NCI-H1694 treated with DMSO at 0.1 percent for 48 hours (cell line): ENCODE data around the gene DPEP2NB.
A peak's percentile ranks its signal among the peaks of the same experiment; 100 is the strongest.
"Not testable (repeated sequence)": the region's sequence is repeated elsewhere in the genome, so short reads cannot be mapped to it uniquely, and the experiment has no call there.

ENCODE experiments used
- DNase-seq: peaks from one replicate; lab custom pipeline; 2025; lab: John Stamatoyannopoulos, UW

The DPEP2NB gene

DNA sequence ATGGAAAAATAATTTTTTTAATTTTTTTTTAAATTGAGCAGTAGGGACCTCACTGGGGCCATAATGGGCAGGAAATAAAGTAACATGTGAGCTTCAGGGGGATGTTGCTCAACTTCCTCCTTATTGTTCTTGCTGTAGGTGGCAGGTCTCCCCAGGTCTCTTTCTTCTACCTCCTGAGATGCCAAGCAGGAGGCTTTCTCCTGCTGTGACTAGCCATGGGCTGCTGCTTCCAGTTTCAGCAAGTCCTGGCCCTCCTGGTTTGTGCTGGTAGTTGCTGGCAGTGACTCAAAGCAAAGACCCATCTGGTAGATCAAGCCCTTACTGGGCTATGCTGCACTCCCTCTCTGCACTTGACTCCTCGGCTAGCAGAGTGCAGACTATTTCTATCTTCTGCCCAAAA is 2.3 kb downstream of the DPEP2NB start:
- no peak for DNase-seq

- not testable (repeated sequence) for DNase-seq
Observed at GRCh38 chr16:68009872-68010271, 5.8 kb downstream of the DPEP2NB start.

DNA sequence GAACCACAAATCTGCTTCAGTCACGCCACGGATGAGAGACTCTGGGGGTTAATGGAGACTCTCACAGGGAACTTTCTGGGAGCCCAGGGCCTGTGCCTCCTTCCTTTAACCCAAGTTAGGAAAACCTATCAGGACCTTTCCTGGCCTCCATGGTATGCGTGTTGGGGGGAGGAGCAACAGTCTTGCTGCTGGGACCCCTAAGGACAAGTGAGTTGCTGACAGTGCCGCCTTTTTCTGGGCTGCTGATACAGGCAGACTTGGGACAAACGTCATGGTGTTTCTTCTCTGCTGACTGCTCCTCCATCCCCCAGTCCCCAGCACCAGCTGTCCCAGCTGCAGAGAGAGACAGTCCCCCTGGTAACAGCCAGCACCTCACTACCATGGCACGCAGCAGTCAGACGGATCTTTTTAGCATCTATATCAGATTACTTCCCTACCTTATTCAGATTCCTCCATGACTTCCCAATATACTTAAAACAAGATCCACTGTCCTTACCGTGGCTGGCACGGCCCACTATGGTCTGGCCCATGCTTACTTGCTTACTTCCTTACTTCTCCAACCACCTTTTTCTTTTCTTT is 6.5 kb downstream of the DPEP2NB start:
- no peak for DNase-seq

DNA sequence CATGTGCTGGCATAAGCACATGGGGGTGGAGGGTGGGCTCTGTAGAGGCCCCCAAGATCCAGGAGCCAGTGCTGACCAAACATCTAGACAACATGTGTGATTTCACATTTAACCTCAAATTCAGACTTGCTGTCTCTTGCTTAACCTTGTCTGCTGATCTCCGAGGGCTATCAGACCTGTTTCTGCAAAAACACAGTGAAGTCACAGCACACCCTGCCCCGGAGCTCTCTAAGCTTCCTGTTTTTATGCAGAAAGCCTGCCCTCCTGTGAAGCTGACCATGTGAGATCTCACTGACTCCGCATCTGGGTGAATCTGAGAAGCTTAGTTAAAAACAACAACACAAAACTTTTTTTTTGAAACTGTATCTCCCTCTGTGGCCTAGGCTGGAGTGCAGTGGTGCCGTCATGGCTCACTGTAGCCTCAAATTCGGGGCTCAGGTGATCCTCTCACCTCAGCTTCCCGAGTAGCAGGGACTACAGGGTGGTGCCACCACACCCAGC is 9.9 kb downstream of the DPEP2NB start:
- DNase-seq, result no peak

DNA sequence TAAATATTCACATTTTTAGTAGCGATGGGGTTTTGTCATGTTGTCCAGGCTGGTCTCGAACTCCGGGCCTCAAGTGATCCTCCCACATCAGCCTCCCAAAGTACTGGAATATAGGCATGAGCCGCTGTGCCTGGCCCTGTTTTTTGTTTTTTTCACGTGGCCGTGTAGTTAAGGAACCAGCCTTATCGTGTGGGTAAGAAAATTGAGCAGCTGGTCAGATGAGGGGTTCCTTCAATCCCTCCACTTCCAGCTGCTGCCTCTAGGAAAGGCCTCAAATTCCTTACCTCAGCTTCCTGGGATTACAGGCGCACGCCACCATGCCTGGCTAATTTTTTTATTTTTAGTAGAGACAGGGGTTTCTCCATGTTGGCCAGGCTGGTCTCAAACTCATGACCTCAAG is 10.5 kb downstream of the DPEP2NB start:
- DNase-seq, result no peak

DNA sequence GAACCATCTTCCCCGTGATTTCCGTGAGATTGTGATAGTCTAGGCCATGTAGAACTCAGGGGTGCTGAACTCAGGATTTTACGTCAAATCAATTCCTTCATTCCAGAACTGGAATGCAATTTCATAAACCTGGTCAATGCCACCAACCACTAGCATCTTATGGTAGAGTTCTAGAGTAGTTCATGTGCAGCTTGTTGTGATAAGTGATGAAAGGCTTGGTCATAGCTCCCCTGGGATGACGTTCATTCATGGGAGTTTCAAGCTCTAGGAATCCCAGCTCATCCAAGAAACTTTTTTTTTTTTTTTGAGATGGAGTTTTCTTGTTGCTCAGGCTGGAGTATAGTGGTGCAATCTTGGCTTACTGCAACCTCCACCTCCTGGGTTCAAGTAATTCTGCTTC is 12.7 kb downstream of the DPEP2NB start:
- DNase-seq, result no peak

DNA sequence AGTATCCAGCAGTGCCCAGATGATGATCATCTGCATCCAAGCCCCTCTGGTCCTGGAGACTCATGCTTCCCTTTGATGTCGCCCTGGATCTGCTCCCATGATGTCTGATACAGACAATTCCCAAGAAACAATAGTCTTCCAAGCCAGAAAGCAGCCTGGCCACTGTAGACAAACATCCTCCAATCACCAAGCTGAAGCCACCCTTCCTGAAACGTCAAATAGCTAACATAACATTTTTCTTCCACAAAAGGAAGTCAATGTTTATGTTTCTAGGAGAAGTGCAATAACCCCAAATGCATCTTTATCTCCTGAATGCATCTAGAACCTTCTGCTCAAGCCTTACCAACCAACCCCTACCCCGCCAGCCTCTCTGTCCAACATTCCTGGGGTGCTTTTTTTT is 15.3 kb downstream of the DPEP2NB start:
- DNase-seq, result no peak

DNA sequence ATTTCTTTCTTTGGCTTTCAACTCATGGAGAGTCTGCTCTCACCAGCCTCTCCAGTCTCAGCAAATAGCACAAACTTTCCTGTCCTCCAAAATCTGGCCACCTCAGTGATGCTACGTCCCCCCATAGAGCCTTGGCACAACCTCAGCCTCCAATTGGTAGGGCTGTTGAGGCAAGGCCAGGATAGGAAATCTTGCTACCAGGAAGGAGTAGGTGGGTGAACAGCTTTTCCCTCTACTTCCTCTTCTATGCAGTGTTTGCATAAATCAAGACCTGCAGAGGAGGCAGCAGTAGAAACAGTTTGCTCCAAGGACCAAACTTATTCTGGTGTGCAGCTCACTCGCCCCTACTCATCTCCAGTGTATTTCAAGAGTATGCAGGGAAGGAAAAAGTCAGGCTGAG is 15.7 kb downstream of the DPEP2NB start:
- DNase-seq, result no peak

DNA sequence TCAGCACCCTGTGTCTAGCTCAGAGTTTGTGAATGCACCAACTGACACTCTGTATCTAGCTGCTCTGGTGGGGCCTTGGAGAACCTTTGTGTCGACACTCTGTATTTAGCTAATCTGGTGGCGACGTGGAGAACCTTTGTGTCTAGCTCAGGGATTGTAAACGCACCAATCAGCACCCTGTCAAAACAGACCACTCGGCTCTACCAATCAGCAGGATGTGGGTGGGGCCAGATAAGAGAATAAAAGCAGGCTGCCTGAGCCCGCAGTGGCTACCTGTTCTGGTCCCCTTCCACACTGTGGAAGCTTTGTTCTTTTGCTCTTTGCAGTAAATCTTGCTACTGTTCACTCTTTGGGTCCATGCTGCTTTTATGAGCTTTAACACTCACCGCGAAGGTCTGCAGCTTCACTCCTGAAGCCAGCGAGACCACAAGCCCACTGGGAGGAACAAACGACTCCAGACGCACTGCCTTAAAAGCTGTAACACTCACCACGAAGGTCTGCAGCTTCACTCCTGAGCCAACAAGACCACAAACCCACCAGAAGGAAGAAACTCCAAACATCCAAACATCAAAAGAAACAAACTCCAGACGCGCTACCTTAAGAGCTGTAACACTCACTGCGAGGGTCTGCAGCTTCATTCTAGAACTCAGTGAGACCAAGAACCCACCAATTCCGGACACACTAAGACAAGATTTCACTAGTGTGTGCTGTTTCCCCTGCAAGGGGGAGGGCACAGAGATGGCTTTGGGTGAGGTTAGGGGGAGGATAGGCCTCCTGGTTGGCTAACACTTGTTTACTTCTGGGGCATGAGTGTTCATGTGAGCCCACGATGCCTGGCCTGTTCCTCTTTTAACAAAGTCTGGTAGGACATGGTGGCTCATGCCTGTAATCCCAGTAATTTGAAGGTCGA is 16.7 kb downstream of the DPEP2NB start, which contains the start of gene DPEP2:
Gene DPEP2 (minus strand): TSS at position 706 of the 910 bp plus-strand sequence. CDS start 6,272 bp downstream, outside the sequence.
- DNase-seq, result not testable (repeated sequence)

- not testable (repeated sequence) for DNase-seq
Observed at GRCh38 chr16:67998231-67998778, 17.4 kb downstream of the DPEP2NB start.

DNA sequence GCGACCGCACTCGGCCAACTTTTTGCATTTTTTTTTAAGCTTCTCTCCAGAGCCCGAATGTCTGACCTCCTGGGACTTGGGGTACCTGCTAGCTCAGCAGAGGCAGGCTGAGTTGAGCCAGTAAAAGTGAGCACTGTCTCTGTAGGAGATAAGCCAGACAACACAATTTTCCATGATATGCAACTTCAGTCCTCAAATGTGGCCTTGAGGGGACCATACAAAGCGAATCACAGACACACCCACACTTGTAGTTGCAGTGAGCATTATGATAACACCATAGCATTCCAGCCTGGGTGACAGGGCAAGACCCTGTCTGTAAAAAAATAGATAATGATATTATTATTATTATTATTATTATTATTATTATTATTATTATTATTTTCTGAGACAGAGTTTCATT is 19.0 kb downstream of the DPEP2NB start:
- DNase-seq, result no peak

GRCh38 chr16:67995423-67995822 is 20.3 kb downstream of the DPEP2NB start:
- DNase-seq, result no peak

DNA sequence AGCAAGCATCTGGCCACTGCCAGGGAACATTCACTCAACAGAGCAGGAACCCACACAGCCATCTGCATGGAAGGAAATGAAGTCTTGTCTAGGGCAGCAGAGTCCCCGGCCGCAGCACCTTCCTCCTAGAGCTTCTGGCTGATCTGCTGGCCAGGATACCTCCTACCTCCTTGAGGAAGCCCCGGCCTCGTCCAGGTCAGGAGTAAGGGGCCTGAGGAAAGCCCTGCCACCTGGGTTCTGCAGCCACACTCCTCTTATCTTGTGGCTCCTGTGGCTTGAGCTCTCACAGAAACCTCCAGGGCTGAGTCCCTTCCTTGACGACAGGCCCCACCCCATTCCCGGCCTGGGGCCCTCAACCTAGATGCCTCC is 21.7 kb downstream of the DPEP2NB start:
- DNase-seq, result not testable (repeated sequence)

DNA sequence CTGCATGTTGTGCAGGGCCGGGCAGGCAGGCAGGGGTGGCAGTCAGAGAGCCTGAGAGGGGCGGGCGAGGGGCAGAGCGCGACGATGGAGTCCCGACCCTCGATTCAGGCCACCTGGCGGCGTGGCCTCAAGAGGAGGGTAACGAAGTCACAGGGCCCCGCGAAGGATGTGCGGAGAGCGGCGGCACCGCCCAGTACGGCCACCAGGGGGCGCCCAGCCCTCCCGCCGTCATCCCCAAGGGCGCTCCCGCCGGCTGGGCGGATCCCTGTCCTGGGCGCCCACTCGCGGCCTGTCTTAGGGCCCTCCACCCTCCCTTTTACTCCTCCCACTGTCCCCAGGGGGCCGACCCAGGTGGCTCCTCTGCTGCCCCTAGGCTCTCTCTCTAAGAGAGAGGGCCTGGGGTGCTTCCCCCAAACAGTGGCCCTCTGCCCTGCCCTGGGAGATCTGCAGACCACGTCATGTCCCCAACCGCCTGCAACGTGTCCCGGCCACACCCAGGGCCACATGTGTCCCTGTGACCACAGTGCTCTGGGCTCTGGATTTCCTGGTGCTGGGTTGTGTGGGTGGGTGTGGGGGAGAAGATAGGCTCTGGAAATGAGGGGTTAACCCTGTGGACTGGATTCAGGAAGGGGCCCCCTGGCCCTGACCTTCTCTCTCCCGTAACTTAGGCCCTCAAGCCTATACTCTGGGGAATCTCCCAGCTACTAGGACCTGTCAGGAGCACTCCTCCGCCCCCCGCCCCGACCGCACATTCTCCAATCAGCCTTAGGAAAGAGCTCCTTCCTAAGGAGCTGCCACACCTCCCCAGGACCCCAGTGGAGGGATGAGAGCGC is 22.3 kb downstream of the DPEP2NB start:
- DNase-seq, result peak; percentile 40

- DNase-seq, result no peak
Observed at GRCh38 chr16:67992661-67993206, 23.0 kb downstream of the DPEP2NB start.

GRCh38 chr16:67990018-67990386 is 25.7 kb downstream of the DPEP2NB start:
- no peak for DNase-seq

DNA sequence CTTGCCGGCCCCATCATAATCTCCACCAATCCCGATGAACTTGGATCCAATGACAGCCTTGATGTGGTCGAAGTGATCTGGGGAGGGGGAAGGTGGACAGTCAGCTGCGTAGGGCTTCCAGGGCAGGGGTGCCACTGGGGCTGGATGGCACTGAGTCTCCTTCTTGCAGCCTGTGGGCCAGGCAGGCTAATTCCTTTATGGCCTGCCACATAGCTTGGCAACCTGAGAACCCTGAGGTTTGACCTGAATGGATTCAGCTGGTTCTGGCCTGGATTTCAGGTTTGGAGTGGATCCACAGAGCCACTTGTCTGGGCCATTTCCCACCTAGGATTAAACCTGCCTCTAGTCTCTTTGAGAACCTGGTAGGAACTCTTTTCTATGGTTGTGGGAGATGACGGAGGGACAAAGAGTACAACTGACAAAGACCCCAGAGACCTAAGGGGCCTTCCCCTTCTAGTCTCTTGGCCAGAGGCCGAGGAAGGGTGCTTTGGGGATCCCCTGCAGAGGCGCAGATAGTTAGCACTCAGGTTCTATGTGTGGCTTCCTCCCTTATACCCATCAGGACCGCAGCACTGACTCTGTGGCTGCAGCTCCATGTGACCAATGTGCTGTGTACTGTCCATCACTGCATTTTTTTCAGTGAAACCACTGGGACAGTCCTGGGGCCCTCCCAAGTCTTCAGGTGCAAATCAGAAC is 26.2 kb downstream of the DPEP2NB start:
- DNase-seq, result no peak

DNA sequence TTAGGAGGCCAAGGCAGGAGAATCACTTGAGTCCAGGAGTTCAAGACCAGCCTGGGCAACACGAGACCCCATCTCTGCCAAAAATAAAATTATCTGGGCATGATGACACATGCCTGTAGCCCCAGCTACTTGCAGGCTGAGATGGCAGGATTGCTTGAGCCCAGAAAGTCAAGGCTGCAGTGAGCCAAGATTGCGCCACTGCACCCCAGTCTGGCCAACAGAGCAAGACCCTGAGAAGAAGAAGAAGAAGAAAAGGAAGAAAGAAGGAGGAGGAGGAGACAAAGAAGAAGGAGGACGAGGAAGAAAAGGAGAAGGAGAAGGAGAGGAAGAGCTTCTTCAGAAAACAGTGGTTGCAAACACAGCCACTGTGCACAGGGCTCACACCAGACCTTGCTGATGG is 27.0 kb downstream of the DPEP2NB start:
- DNase-seq, result no peak

DNA sequence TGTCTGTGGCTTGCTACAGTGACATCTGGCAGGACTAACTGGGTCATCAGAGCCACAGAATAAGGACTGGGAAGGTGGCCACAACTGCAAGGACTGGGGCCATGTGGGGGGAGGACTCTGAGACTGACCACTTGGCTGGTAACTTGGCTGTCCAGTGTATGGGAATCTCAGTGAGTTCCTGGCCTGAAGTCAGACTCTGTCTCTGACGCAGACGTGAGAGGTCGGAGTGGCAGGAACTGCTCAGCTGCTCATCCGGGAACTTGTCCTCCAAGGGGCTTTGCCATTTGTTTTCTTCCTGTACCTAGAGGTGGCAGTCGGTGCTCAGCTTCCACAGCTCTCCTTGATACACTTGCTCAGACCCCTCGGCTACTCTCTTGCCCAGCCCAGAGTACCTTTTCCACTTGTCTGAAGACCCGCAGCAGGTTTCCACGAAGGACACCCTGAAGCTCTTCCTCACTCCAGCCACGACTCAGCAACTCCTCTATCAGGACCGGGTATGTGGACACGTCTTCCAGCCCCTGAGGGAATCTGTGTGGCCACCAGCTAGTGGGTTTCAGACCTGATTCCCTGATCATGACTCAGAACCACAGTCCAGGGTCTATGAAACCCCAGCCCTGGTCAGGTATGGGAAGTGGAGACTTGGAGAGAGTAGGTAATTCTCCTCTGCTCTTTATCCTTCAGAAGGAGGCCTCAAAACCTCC is 28.1 kb downstream of the DPEP2NB start:
- DNase-seq, result no peak

GRCh38 chr16:67986949-67987348 is 28.8 kb downstream of the DPEP2NB start:
- no peak for DNase-seq
